MM.1S (cell line): ENCODE measurements around the gene LMNTD2.

Experiments used
- CTCF ChIP-seq: fragments of 300-600 bp; sonication (generic); IDR thresholded peaks from 2 replicates; pipeline ENCODE4 v1.5.1; 2016; ENCODE audit warnings: antibody characterized with exemption, low read length, mixed read lengths
- EZH2phosphoT487 ChIP-seq: fragments of 300-600 bp; sonication (generic); IDR thresholded peaks from 2 replicates; pipeline ENCODE4 v1.6.1; 2018; ENCODE audit warnings: antibody characterized with exemption, low read length

- TF ChIP-seq CTCF: no peak
- no peak for TF ChIP-seq EZH2phosphoT487
Observed at GRCh38 chr11:574632-575312, 14.2 kb upstream of the LMNTD2 start.
